ENCODE data around the gene VGLL4.

DNA sequence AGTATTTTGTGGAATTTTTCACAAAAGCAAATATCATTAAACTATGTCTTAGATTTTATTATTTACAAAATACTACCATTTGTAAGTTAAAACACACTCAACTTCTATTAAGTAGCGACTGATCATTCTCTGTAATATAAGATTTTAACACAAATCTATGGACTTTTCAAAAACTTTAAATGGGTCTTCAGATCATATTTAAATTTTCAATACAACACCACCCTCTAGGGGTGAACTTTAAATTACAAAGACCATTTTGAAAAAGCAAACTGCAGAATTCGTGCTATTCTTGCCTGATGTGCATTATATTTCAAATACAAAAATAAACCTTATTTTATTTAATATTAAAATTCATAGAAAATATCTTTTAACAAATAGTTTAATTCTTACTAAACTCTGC is 8.2 kb upstream of the VGLL4 start:
- TF ChIP-seq CTCF (conservative IDR thresholded peaks at IDR 0.05; ENCODE audit: low read depth, low read length), result peak; percentile 66
- TF ChIP-seq EZH2 (IDR thresholded peaks at IDR 0.05; ENCODE audit: low read length, unreplicated experiment), result no peak
- TF ChIP-seq EZH2phosphoT487 (IDR thresholded peaks at IDR 0.05; ENCODE audit: borderline replicate concordance, low read length), result no peak

Data from PC-3 (cell line).